ENCODE measurements around the gene GNB4. TPM values are rescaled to one million over a fixed set of nuclear protein-coding genes. Genes with fewer than 3 reads are reported as not detected.

Gene GNB4
- total and polyA plus RNA-seq, 2 donors (not counting 1 experiment from before 2014, with no cell fraction given): 7.6 to 24.6 TPM

- H2AFZ ChIP-seq (ENCODE audit: insufficient read depth, low read depth, low read length, poor library complexity, severe bottlenecking): peak overlapping the region; percentile 13
- Mint-ChIP-seq H3K4me1 (peaks cover 51% of the 10 kb centered on the region), H3K9me3 (ENCODE audit: insufficient read depth) (no peaks in the 10 kb centered on the region), H3K27ac (peak overlapping the region; percentile 46), H3K4me3 (peak overlapping the region; percentile 38), H3K27me3 (no peaks in the 10 kb centered on the region)
- intact Hi-C loops (cut with micrococcal nuclease): loop anchor here (2.0 to 10.0 kb wide), 5 partner anchors 19 to 415 kb away; partner anchors contain the start of genes GNB4 and MFN1
- H3K4me1 ChIP-seq (ENCODE audit: control insufficient read depth in 2 of 2, insufficient read depth in 2 of 2, low read length in 2 of 2): peaks cover 30 to 44% of the 10 kb centered on the region in 2 donors
- no peaks in the 10 kb centered on the region for H3K27me3 ChIP-seq (replicated peaks in 1 of 4; ENCODE audit: control extremely low read depth in 1 of 4, control insufficient read depth in 3 of 4, insufficient read depth in 4 of 4, low read length in 3 of 4)
- H3K36me3 ChIP-seq (replicated peaks in 1 of 2; ENCODE audit: control extremely low read depth in 1 of 2, control insufficient read depth in 1 of 2, extremely low read depth in 1 of 2, insufficient read depth in 2 of 2, low read length in 1 of 2): no peaks in the 10 kb centered on the region
- POLR2A ChIA-PET: interaction anchor here (0.7 kb wide), 1 partner anchor 18 kb away, joined by 3 read pairs; no protein-coding TSS in a partner anchor
- H3K9me3 ChIP-seq (ENCODE audit: control extremely low read depth in 1 of 3, control insufficient read depth in 2 of 3, insufficient read depth in 1 of 3, low read length in 2 of 3): no peaks in the 10 kb centered on the region
- H3K79me2 ChIP-seq (ENCODE audit: control insufficient read depth, insufficient read depth, low read length): peaks cover 100% of the 10 kb centered on the region
- H3K4me2 ChIP-seq (replicated peaks; ENCODE audit: low read depth, low read length, poor library complexity, severe bottlenecking): peak overlapping the region; percentile 65
- peak overlapping the region; percentile 22 to 67 for H3K27ac ChIP-seq (ENCODE audit: low read length in 2 of 2)
- DNase-seq (peak; percentile 61), ATAC-seq (ENCODE audit: low read depth) (peak; percentile 75)
- CTCF ChIA-PET: interaction anchor here (0.7 to 2.6 kb wide), 4 partner anchors 10 to 131 kb away, joined by 3 to 6 read pairs (median 4); partner anchors contain the start of gene ACTL6A
- 0% methylated on average over 1 of the region's 3 CpGs for WGBS (ENCODE audit: insufficient coverage)
- peak overlapping the region in 4 of 5 experiments; percentile 23 to 44 (median 34) for H3K4me3 ChIP-seq (ENCODE audit: control extremely low read depth in 1 of 5, extremely low read depth in 1 of 5, insufficient read depth in 1 of 5, low read depth in 2 of 5, low read length in 4 of 5)
- TF ChIP-seq, protein P1, sequence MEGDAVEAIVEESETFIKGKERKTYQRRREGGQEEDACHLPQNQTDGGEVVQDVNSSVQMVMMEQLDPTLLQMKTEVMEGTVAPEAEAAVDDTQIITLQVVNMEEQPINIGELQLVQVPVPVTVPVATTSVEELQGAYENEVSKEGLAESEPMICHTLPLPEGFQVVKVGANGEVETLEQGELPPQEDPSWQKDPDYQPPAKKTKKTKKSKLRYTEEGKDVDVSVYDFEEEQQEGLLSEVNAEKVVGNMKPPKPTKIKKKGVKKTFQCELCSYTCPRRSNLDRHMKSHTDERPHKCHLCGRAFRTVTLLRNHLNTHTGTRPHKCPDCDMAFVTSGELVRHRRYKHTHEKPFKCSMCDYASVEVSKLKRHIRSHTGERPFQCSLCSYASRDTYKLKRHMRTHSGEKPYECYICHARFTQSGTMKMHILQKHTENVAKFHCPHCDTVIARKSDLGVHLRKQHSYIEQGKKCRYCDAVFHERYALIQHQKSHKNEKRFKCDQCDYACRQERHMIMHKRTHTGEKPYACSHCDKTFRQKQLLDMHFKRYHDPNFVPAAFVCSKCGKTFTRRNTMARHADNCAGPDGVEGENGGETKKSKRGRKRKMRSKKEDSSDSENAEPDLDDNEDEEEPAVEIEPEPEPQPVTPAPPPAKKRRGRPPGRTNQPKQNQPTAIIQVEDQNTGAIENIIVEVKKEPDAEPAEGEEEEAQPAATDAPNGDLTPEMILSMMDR (IDR thresholded peaks at IDR 0.05): no peak
- no peak for TF ChIP-seq EZH2 (IDR thresholded peaks at IDR 0.05; ENCODE audit: borderline replicate concordance, insufficient read depth, low read depth, low read length, poor library complexity, severe bottlenecking)
- peak overlapping the region; percentile 24 for H3K9ac ChIP-seq (ENCODE audit: low read length)
- peaks cover 17% of the 10 kb centered on the region for H4K20me1 ChIP-seq (ENCODE audit: control insufficient read depth, insufficient read depth, low read length, poor library complexity, severe bottlenecking)
Measured at GRCh38 chr3:179432021-179432420, 19.2 kb downstream of the GNB4 start.

GRCh38 chr3:179430277-179430870 is 20.9 kb downstream of the GNB4 start:
- intact Hi-C loops (cut with micrococcal nuclease): loop anchor here (5.0 to 10.0 kb wide), 4 partner anchors 37 to 413 kb away; partner anchors contain the start of gene MFN1
- ATAC-seq (ENCODE audit: low read depth) (no peak), DNase-seq (no peak)
- no peak overlapping the region for H3K4me3 ChIP-seq (ENCODE audit: control extremely low read depth in 1 of 5, extremely low read depth in 1 of 5, insufficient read depth in 1 of 5, low read depth in 2 of 5, low read length in 4 of 5)
- H3K4me2 ChIP-seq (replicated peaks; ENCODE audit: low read depth, low read length, poor library complexity, severe bottlenecking): no peak overlapping the region
- H3K27ac ChIP-seq (ENCODE audit: low read length in 2 of 2): no peak overlapping the region
- H2AFZ ChIP-seq (ENCODE audit: insufficient read depth, low read depth, low read length, poor library complexity, severe bottlenecking): no peak overlapping the region
- Mint-ChIP-seq H3K4me3 (no peak overlapping the region), H3K27ac (no peak overlapping the region), H3K9me3 (ENCODE audit: insufficient read depth) (no peaks in the 10 kb centered on the region), H3K4me1 (peaks cover 50% of the 10 kb centered on the region), H3K27me3 (no peaks in the 10 kb centered on the region)
- H3K4me1 ChIP-seq (ENCODE audit: control insufficient read depth in 2 of 2, insufficient read depth in 2 of 2, low read length in 2 of 2): peaks cover 23 to 32% of the 10 kb centered on the region in 2 donors
- ChIA-PET POLR2A (no interaction called here), CTCF (interaction anchor here (0.9 to 2.6 kb wide), 4 partner anchors 8 to 131 kb away, joined by 3 to 6 read pairs (median 4); partner anchors contain the start of gene ACTL6A)
- H3K79me2 ChIP-seq (ENCODE audit: control insufficient read depth, insufficient read depth, low read length): peaks cover 95% of the 10 kb centered on the region
- no peak for TF ChIP-seq EZH2 (IDR thresholded peaks at IDR 0.05; ENCODE audit: borderline replicate concordance, insufficient read depth, low read depth, low read length, poor library complexity, severe bottlenecking)
- TF ChIP-seq, protein P1 (IDR thresholded peaks at IDR 0.05): no peak
- H3K9me3 ChIP-seq (ENCODE audit: control extremely low read depth in 1 of 3, control insufficient read depth in 2 of 3, insufficient read depth in 1 of 3, low read length in 2 of 3): no peaks in the 10 kb centered on the region
- WGBS (ENCODE audit: insufficient coverage): 100% methylated on average over 1 of the region's 2 CpGs
- H3K27me3 ChIP-seq (replicated peaks in 1 of 4; ENCODE audit: control extremely low read depth in 1 of 4, control insufficient read depth in 3 of 4, insufficient read depth in 4 of 4, low read length in 3 of 4): no peaks in the 10 kb centered on the region
- peaks cover 24% of the 10 kb centered on the region for H4K20me1 ChIP-seq (ENCODE audit: control insufficient read depth, insufficient read depth, low read length, poor library complexity, severe bottlenecking)
- no peak overlapping the region for H3K9ac ChIP-seq (ENCODE audit: low read length)
- H3K36me3 ChIP-seq (replicated peaks in 1 of 2; ENCODE audit: control extremely low read depth in 1 of 2, control insufficient read depth in 1 of 2, extremely low read depth in 1 of 2, insufficient read depth in 2 of 2, low read length in 1 of 2): peaks cover 0 to 7% of the 10 kb centered on the region in 2 experiments

Data from B cell (primary cell).